ENCODE measurements around the gene SMOC1. TPM values are rescaled to one million over a fixed set of nuclear protein-coding genes. Genes with fewer than 3 reads are reported as not detected.

The SMOC1 gene
- total and polyA plus RNA-seq, 8 donors: 1.2 to 3.3 (median 2.1) TPM; not detected in 2

GRCh38 chr14:70043001-70043400, 163.8 kb downstream of the SMOC1 start:
- TF ChIP-seq POLR2AphosphoS5 (IDR thresholded peaks at IDR 0.05) (no peak), CTCF (IDR thresholded peaks at IDR 0.05) (no peak), EP300 (IDR thresholded peaks at IDR 0.05) (no peak), POLR2A (IDR thresholded peaks at IDR 0.05) (no peak)
- Histone ChIP-seq H3K9me3 (no peaks in the 10 kb centered on the region), H3K4me1 (peaks cover 0 to 19% (median 4%) of the 10 kb centered on the region in 4 donors), H3K36me3 (no peaks in the 10 kb centered on the region), H3K27me3 (peaks cover 0 to 9% (median 0%) of the 10 kb centered on the region in 3 donors), H3K27ac (no peak overlapping the region), H3K4me3 (no peak overlapping the region)
- DNase-seq: no peak
- intact Hi-C loops (cut with DNase I; ENCODE audit: low total_unique reads): no loop called here
- WGBS, 5 donors: 77 to 97% (median 88%) methylated on average over 2 of the region's 2 CpGs

- TF ChIP-seq EP300 (IDR thresholded peaks at IDR 0.05): no peak
- no peak for TF ChIP-seq POLR2A (IDR thresholded peaks at IDR 0.05)
- no peak for TF ChIP-seq CTCF (IDR thresholded peaks at IDR 0.05)
- no peak for TF ChIP-seq POLR2AphosphoS5 (IDR thresholded peaks at IDR 0.05)
- H3K4me3 ChIP-seq: no peak overlapping the region
- H3K36me3 ChIP-seq: no peaks in the 10 kb centered on the region
- no peaks in the 10 kb centered on the region for H3K9me3 ChIP-seq
- intact Hi-C loops (cut with DNase I; ENCODE audit: low total_unique reads): no loop called here
- peaks cover 0 to 9% (median 0%) of the 10 kb centered on the region in 3 donors for H3K27me3 ChIP-seq
- WGBS, 5 donors: 64 to 75% (median 71%) methylated on average over 4 of the region's 4 CpGs
- peaks cover 0 to 24% (median 4%) of the 10 kb centered on the region in 4 donors for H3K4me1 ChIP-seq
- no peak for DNase-seq
- H3K27ac ChIP-seq: no peak overlapping the region
Measured at GRCh38 chr14:70045310-70045709, 166.1 kb downstream of the SMOC1 start.

- no peak overlapping the region for H3K27ac ChIP-seq
- DNase-seq: peak; percentile 86 to 89
- WGBS, 5 donors: 22 to 34% (median 30%) methylated on average over 22 of the region's 22 CpGs
- peak in 1 of 3 donors; percentile 47 for TF ChIP-seq POLR2AphosphoS5 (IDR thresholded peaks at IDR 0.05)
- no peak for TF ChIP-seq EP300 (IDR thresholded peaks at IDR 0.05)
- TF ChIP-seq CTCF (IDR thresholded peaks at IDR 0.05): peak in 5 of 7 experiments; percentile 50 to 88 (median 67)
- TF ChIP-seq POLR2A (IDR thresholded peaks at IDR 0.05): no peak
- intact Hi-C loops (cut with DNase I; ENCODE audit: low total_unique reads): no loop called here
- no peaks in the 10 kb centered on the region for H3K9me3 ChIP-seq
- H3K4me3 ChIP-seq: no peak overlapping the region
- H3K27me3 ChIP-seq: peaks cover 0 to 9% (median 0%) of the 10 kb centered on the region in 3 donors
- H3K4me1 ChIP-seq: peaks cover 0 to 24% (median 4%) of the 10 kb centered on the region in 4 donors
- no peaks in the 10 kb centered on the region for H3K36me3 ChIP-seq
Measured at GRCh38 chr14:70045844-70046535, 166.8 kb downstream of the SMOC1 start.

- no peaks in the 10 kb centered on the region for H3K9me3 ChIP-seq
- TF ChIP-seq POLR2A (IDR thresholded peaks at IDR 0.05) (no peak), EP300 (IDR thresholded peaks at IDR 0.05) (no peak)
- H3K4me1 ChIP-seq: peaks cover 0 to 24% (median 4%) of the 10 kb centered on the region in 4 donors
- H3K4me3 ChIP-seq: no peak overlapping the region
- 22 to 50% (median 37%) methylated on average over 3 of the region's 3 CpGs for WGBS, 5 donors
- no peaks in the 10 kb centered on the region for H3K36me3 ChIP-seq
- no peak for DNase-seq
- no peak overlapping the region for H3K27ac ChIP-seq
- H3K27me3 ChIP-seq: peaks cover 0 to 9% (median 0%) of the 10 kb centered on the region in 3 donors
- intact Hi-C loops (cut with DNase I; ENCODE audit: low total_unique reads): no loop called here
Measured at GRCh38 chr14:70047598-70048312, 168.5 kb downstream of the SMOC1 start.

Data from stomach (tissue), 9 donors.